Neural cell (in vitro differentiated cells): Measurements from ENCODE around the gene EPOP. TPM values are rescaled to one million over a fixed set of nuclear protein-coding genes. Genes with fewer than 3 reads are reported as not detected.

ENCODE experiments used
- H2AFZ ChIP-seq: fragments of 200-600, 300-800 bp; sonication (generic), shearing (Covaris generic); 2 replicates; pipeline ENCODE4 v1.6.0; 2014; ENCODE audit warnings: low read depth, mild to moderate bottlenecking, antibody characterized with exemption, low read length, moderate library complexity
- H3F3A ChIP-seq: fragments of 200-600 bp; shearing (Covaris generic); 2 replicates; pipeline ENCODE4 v1.6.1; 2016; ENCODE audit warnings: mild to moderate bottlenecking, moderate library complexity, mixed read lengths, antibody characterized with exemption, low read length; ENCODE audit not compliant: insufficient read depth, poor library complexity, severe bottlenecking
- H3K27ac ChIP-seq: fragments of 200-600, 300-800 bp; sonication (generic), shearing (Covaris generic); 2 replicates; pipeline ENCODE4 v1.5.1; 2014; ENCODE audit warnings: mild to moderate bottlenecking, low read length, moderate library complexity
- H3K27me3 ChIP-seq: fragments of 300-800, 200-600 bp; sonication (generic), shearing (Covaris generic); 2 replicates; pipeline ENCODE4 v1.6.0; 2014; ENCODE audit warnings: mild to moderate bottlenecking, low read depth, low read length, moderate library complexity; ENCODE audit not compliant: insufficient read depth
- H3K36me3 ChIP-seq: fragments of 300-800, 200-600 bp; sonication (generic), shearing (Covaris generic); 2 replicates; pipeline ENCODE4 v1.5.1; 2014; ENCODE audit warnings: mild to moderate bottlenecking, antibody characterized with exemption, low read length, moderate library complexity; ENCODE audit not compliant: insufficient read depth
- H3K4me2 ChIP-seq: fragments of 300-800, 200-600 bp; sonication (generic), shearing (Covaris generic); 2 replicates; pipeline ENCODE4 v1.6.0; 2014; ENCODE audit warnings: mild to moderate bottlenecking, low read length
- H3K4me3 ChIP-seq: fragments of 300-800, 200-600 bp; sonication (generic), shearing (Covaris generic); 2 replicates; pipeline ENCODE4 v1.5.1; 2014; ENCODE audit warnings: mild to moderate bottlenecking, low read length, moderate library complexity
- H3K79me2 ChIP-seq: fragments of 200-600 bp; shearing (Covaris generic); replicated peaks from 2 replicates; pipeline ENCODE4 v1.6.0; 2014; ENCODE audit warnings: mild to moderate bottlenecking, low read length, moderate library complexity; ENCODE audit not compliant: insufficient read depth
- H3K9ac ChIP-seq: fragments of 300-800, 200-600 bp; sonication (generic), shearing (Covaris generic); 2 replicates; pipeline ENCODE4 v1.6.1; 2016; ENCODE audit warnings: mild to moderate bottlenecking, low read length, mixed read lengths
- H3K9me2 ChIP-seq: fragments of 200-600 bp; shearing (Covaris generic); 2 replicates; pipeline ENCODE4 v1.6.1; 2016; ENCODE audit warnings: mild to moderate bottlenecking, low read length, mixed read lengths; ENCODE audit not compliant: insufficient read depth
- H3K9me3 ChIP-seq: fragments of 200-600, 300-800 bp; sonication (generic), shearing (Covaris generic); 2 replicates; pipeline ENCODE4 v1.6.1; 2016; ENCODE audit warnings: mild to moderate bottlenecking, mixed run types, low read length, moderate library complexity, mixed read lengths
- H4K20me1 ChIP-seq: fragments of 200-600 bp; shearing (Covaris generic); 2 replicates; pipeline ENCODE4 v1.6.1; 2016; ENCODE audit warnings: mild to moderate bottlenecking, mixed run types; ENCODE audit not compliant: insufficient read depth
- CTCF ChIP-seq: fragments of 450-650 bp; IDR thresholded peaks from 2 replicates; pipeline ENCODE4 v1.5.1; 2014; ENCODE audit warnings: antibody characterized with exemption, mild to moderate bottlenecking, moderate library complexity; ENCODE audit not compliant: poor library complexity, severe bottlenecking
- EP300 ChIP-seq: fragments of 450-650 bp; conservative IDR thresholded peaks from 2 replicates; pipeline ENCODE4 v1.6.1; 2014; ENCODE audit warnings: antibody characterized with exemption, mild to moderate bottlenecking, moderate library complexity; ENCODE audit not compliant: poor library complexity, severe bottlenecking
- EZH2 ChIP-seq: fragments of 200-600, 300-800 bp; shearing (Covaris generic), sonication (generic); IDR thresholded peaks from 2 replicates; pipeline ENCODE4 v1.6.1; 2014; ENCODE audit warnings: antibody characterized with exemption, low read length, borderline replicate concordance, mild to moderate bottlenecking; ENCODE audit not compliant: insufficient read depth, poor library complexity, severe bottlenecking
- MXI1 ChIP-seq: fragments of 450-650 bp; conservative IDR thresholded peaks from 2 replicates; pipeline ENCODE4 v1.6.1; 2014; ENCODE audit warnings: antibody characterized with exemption, mild to moderate bottlenecking; ENCODE audit not compliant: poor library complexity, severe bottlenecking
- POLR2AphosphoS5 ChIP-seq: IDR thresholded peaks from 2 replicates; pipeline ENCODE4 v1.6.1; 2012
- RAD21 ChIP-seq: fragments of 450-650 bp; conservative IDR thresholded peaks from 2 replicates; pipeline ENCODE4 v1.6.1; 2014; ENCODE audit warnings: antibody characterized with exemption, mild to moderate bottlenecking, moderate library complexity
- SMC3 ChIP-seq: fragments of 450-650 bp; conservative IDR thresholded peaks from 2 replicates; pipeline ENCODE4 v1.6.1; 2014; ENCODE audit warnings: antibody characterized with exemption, mild to moderate bottlenecking, moderate library complexity; ENCODE audit not compliant: poor library complexity
- TAF1 ChIP-seq: IDR thresholded peaks from 2 replicates; pipeline ENCODE4 v1.6.1; 2012; ENCODE audit warnings: low read depth
- polyA plus RNA-seq: library from polyadenylated mRNA; depleted of rRNA; stranded (reverse); fragments of >200 nt; gene quantifications from 2 replicates; pipeline ENCODE4 v1.2.3, GENCODE V29; 2014
- TF ChIP-seq, protein P1 (sequence below): IDR thresholded peaks from 2 replicates; pipeline ENCODE4 v1.6.1; 2012; ENCODE audit warnings: borderline replicate concordance

Gene EPOP
- polyA plus RNA-seq, 1 donor from 2014 or later, result 1.1 TPM

GRCh38 chr17:38711792-38712571 lies 37.2 kb upstream of the EPOP start:
- no peak overlapping the region for H3K9ac ChIP-seq
- no peak overlapping the region for H3K4me2 ChIP-seq
- no peaks in the 10 kb centered on the region for H3K9me3 ChIP-seq
- H3K79me2 ChIP-seq, result no peaks in the 10 kb centered on the region
- no peaks in the 10 kb centered on the region for H4K20me1 ChIP-seq
- H3K9me2 ChIP-seq, result no peaks in the 10 kb centered on the region
- TF ChIP-seq, protein P1, sequence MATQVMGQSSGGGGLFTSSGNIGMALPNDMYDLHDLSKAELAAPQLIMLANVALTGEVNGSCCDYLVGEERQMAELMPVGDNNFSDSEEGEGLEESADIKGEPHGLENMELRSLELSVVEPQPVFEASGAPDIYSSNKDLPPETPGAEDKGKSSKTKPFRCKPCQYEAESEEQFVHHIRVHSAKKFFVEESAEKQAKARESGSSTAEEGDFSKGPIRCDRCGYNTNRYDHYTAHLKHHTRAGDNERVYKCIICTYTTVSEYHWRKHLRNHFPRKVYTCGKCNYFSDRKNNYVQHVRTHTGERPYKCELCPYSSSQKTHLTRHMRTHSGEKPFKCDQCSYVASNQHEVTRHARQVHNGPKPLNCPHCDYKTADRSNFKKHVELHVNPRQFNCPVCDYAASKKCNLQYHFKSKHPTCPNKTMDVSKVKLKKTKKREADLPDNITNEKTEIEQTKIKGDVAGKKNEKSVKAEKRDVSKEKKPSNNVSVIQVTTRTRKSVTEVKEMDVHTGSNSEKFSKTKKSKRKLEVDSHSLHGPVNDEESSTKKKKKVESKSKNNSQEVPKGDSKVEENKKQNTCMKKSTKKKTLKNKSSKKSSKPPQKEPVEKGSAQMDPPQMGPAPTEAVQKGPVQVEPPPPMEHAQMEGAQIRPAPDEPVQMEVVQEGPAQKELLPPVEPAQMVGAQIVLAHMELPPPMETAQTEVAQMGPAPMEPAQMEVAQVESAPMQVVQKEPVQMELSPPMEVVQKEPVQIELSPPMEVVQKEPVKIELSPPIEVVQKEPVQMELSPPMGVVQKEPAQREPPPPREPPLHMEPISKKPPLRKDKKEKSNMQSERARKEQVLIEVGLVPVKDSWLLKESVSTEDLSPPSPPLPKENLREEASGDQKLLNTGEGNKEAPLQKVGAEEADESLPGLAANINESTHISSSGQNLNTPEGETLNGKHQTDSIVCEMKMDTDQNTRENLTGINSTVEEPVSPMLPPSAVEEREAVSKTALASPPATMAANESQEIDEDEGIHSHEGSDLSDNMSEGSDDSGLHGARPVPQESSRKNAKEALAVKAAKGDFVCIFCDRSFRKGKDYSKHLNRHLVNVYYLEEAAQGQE, result no peak
- TF ChIP-seq MXI1 (no peak), CTCF (no peak), POLR2AphosphoS5 (no peak), EP300 (no peak), TAF1 (no peak), RAD21 (no peak), SMC3 (no peak), EZH2 (no peak)
- no peak overlapping the region for H2AFZ ChIP-seq
- no peaks in the 10 kb centered on the region for H3K36me3 ChIP-seq
- no peak overlapping the region for H3K4me3 ChIP-seq
- H3K27me3 ChIP-seq, result no peaks in the 10 kb centered on the region
- no peak overlapping the region for H3K27ac ChIP-seq
- H3F3A ChIP-seq, result no peaks in the 10 kb centered on the region

GRCh38 chr17:38710985-38711384 lies 36.2 kb upstream of the EPOP start:
- Histone ChIP-seq H3K36me3 (no peaks in the 10 kb centered on the region), H3K9ac (no peak overlapping the region), H2AFZ (no peak overlapping the region), H4K20me1 (no peaks in the 10 kb centered on the region), H3F3A (no peaks in the 10 kb centered on the region), H3K79me2 (peaks cover 6% of the 10 kb centered on the region), H3K27ac (no peak overlapping the region), H3K27me3 (no peaks in the 10 kb centered on the region), H3K9me2 (no peaks in the 10 kb centered on the region), H3K4me2 (no peak overlapping the region), H3K4me3 (no peak overlapping the region), H3K9me3 (no peaks in the 10 kb centered on the region)
- TF ChIP-seq EP300 (no peak), EZH2 (no peak), MXI1 (no peak), SMC3 (no peak), POLR2AphosphoS5 (no peak)
- TF ChIP-seq, protein P1, result no peak
